ENCODE measurements around the gene PPP1R3A. TPM values are rescaled to one million over a fixed set of nuclear protein-coding genes. Genes with fewer than 3 reads are reported as not detected.

The PPP1R3A gene, protein sequence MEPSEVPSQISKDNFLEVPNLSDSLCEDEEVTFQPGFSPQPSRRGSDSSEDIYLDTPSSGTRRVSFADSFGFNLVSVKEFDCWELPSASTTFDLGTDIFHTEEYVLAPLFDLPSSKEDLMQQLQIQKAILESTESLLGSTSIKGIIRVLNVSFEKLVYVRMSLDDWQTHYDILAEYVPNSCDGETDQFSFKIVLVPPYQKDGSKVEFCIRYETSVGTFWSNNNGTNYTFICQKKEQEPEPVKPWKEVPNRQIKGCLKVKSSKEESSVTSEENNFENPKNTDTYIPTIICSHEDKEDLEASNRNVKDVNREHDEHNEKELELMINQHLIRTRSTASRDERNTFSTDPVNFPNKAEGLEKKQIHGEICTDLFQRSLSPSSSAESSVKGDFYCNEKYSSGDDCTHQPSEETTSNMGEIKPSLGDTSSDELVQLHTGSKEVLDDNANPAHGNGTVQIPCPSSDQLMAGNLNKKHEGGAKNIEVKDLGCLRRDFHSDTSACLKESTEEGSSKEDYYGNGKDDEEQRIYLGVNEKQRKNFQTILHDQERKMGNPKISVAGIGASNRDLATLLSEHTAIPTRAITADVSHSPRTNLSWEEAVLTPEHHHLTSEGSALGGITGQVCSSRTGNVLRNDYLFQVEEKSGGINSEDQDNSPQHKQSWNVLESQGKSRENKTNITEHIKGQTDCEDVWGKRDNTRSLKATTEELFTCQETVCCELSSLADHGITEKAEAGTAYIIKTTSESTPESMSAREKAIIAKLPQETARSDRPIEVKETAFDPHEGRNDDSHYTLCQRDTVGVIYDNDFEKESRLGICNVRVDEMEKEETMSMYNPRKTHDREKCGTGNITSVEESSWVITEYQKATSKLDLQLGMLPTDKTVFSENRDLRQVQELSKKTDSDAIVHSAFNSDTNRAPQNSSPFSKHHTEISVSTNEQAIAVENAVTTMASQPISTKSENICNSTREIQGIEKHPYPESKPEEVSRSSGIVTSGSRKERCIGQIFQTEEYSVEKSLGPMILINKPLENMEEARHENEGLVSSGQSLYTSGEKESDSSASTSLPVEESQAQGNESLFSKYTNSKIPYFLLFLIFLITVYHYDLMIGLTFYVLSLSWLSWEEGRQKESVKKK
- not detected in 2 replicates for polyA plus RNA-seq (2011; rRNA removed)
- not detected in 2 replicates for polyA plus RNA-seq (2012; cell fraction: cytosol; rRNA removed)
- not detected in 2 replicates for polyA plus RNA-seq (2012; cell fraction: nucleus; rRNA removed)
- polyA plus RNA-seq (2017; fragmentation: RNase III; extraction: RNeasy Plus Mini Kit Qiagen cat#74134 plus additional on column Dnase treatment), result not detected in 3 replicates
- not detected in 2 replicates for polyA minus RNA-seq (2011; rRNA and poly(A)+ RNA removed)

DNA sequence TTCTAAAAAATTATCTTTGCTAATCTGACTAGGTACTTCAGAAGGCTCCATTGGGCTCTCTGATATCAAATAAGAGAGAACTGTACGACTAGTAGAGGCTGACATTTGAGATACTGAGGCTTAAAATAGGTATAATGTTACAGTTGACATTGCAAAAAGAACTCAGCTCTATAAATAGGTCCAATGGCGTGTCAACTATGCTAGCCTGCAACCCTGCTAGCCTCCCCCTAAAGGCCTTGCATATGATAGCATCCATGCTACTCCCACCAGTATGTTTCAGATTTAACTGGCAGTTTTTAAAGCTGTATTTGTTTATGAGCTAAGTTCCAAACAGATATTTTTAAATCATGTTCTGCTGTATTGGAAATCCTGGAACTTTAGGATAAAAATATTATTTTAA lies at the start of gene PPP1R3A:
PPP1R3A (minus strand) TSS at position 64 of the 400 bp plus-strand sequence; CDS start at position 51, 13 bp downstream.
- TF ChIP-seq, protein P1, sequence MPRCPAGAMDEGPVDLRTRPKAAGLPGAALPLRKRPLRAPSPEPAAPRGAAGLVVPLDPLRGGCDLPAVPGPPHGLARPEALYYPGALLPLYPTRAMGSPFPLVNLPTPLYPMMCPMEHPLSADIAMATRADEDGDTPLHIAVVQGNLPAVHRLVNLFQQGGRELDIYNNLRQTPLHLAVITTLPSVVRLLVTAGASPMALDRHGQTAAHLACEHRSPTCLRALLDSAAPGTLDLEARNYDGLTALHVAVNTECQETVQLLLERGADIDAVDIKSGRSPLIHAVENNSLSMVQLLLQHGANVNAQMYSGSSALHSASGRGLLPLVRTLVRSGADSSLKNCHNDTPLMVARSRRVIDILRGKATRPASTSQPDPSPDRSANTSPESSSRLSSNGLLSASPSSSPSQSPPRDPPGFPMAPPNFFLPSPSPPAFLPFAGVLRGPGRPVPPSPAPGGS (IDR thresholded peaks at IDR 0.05), result no peak
- TF ChIP-seq BHLHE40 (IDR thresholded peaks at IDR 0.05; ENCODE audit: low read depth, low read length) (no peak), HES2 (IDR thresholded peaks at IDR 0.05) (no peak), JUNB (IDR thresholded peaks at IDR 0.05) (no peak), MAFK (IDR thresholded peaks at IDR 0.05; ENCODE audit: partially characterized antibody) (no peak), KDM1A (IDR thresholded peaks at IDR 0.05; ENCODE audit: low read depth) (no peak), EP300 (IDR thresholded peaks at IDR 0.05) (no peak), HEYL (CRISPR knock-in tag; IDR thresholded peaks at IDR 0.05) (no peak), TP53 (CRISPR knock-in tag; IDR thresholded peaks at IDR 0.05) (no peak), GATA3 (IDR thresholded peaks at IDR 0.05; ENCODE audit: borderline replicate concordance) (no peak), ZSCAN20 (CRISPR knock-in tag; IDR thresholded peaks at IDR 0.05) (no peak), CBX2 (IDR thresholded peaks at IDR 0.05; ENCODE audit: borderline replicate concordance, low read depth) (no peak), CHD4 (IDR thresholded peaks at IDR 0.05; ENCODE audit: borderline replicate concordance) (no peak), CEBPB (IDR thresholded peaks at IDR 0.05) (no peak), MYC (IDR thresholded peaks at IDR 0.05; ENCODE audit: borderline replicate concordance, low read length) (no peak)
- TF ChIP-seq, protein P2, sequence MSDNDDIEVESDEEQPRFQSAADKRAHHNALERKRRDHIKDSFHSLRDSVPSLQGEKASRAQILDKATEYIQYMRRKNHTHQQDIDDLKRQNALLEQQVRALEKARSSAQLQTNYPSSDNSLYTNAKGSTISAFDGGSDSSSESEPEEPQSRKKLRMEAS (IDR thresholded peaks at IDR 0.05), result no peak
- no peak for ATAC-seq
- CTCF ChIA-PET, result no interaction called here
- no peaks in the 10 kb centered on the region for H3K9me3 ChIP-seq
- H3K4me1 ChIP-seq, result no peaks in the 10 kb centered on the region
- DNase-seq (ENCODE audit: low read depth in 1 of 2, low spot score in 1 of 2), result no peak
- WGBS (ENCODE audit: missing lambda C conversion rate), result 2% methylated on average over 2 of the region's 2 CpGs
- H3K4me3 ChIP-seq, result no peak within 1 kb of the TSS
- no peak within 1 kb of the TSS for H3K4me2 ChIP-seq
- FAIRE-seq, result no peak
- POLR2A ChIA-PET, result no interaction called here
- no peak within 1 kb of the TSS for H3K27ac ChIP-seq

DNA sequence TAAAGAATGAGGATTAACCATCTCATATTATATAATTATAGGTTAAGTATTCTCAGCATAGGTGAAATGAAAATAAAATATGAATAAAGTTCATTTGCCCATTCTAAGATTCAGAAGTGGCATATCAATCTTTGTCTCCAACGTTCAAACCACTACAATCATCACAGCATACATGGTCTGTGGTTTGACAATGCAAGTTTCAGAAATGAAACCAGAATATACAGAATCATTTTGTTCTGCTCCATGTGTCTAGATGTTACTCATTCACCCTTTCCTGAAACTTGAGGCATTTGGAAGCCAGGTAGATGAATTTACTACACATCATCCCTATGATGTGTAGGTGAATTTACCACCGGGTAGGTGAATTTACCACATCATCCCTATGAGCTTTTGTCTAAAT lies 44.5 kb upstream of the PPP1R3A start:
- TF ChIP-seq BHLHE40 (IDR thresholded peaks at IDR 0.05; ENCODE audit: low read depth, low read length), result no peak
- no peak for TF ChIP-seq HOXB13 (CRISPR knock-in tag; IDR thresholded peaks at IDR 0.05; ENCODE audit: low read depth)
- TF ChIP-seq, protein P3, sequence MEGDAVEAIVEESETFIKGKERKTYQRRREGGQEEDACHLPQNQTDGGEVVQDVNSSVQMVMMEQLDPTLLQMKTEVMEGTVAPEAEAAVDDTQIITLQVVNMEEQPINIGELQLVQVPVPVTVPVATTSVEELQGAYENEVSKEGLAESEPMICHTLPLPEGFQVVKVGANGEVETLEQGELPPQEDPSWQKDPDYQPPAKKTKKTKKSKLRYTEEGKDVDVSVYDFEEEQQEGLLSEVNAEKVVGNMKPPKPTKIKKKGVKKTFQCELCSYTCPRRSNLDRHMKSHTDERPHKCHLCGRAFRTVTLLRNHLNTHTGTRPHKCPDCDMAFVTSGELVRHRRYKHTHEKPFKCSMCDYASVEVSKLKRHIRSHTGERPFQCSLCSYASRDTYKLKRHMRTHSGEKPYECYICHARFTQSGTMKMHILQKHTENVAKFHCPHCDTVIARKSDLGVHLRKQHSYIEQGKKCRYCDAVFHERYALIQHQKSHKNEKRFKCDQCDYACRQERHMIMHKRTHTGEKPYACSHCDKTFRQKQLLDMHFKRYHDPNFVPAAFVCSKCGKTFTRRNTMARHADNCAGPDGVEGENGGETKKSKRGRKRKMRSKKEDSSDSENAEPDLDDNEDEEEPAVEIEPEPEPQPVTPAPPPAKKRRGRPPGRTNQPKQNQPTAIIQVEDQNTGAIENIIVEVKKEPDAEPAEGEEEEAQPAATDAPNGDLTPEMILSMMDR (IDR thresholded peaks at IDR 0.05), result no peak

More for the DNA sequence above, 44.5 kb upstream of the PPP1R3A start:
- 0% methylated on average over 2 of the region's 2 CpGs for WGBS (ENCODE audit: missing lambda C conversion rate)
- ATAC-seq (no peak), DNase-seq (ENCODE audit: low read depth in 1 of 2, low spot score in 1 of 2) (no peak), FAIRE-seq (no peak)
- peaks cover 3% of the 10 kb centered on the region; the same call in 1 of the 3 replicates for H3K9me3 ChIP-seq
- POLR2A ChIA-PET, result no interaction called here
- no peak overlapping the region for H3K27ac ChIP-seq
- no peaks in the 10 kb centered on the region for H3K4me1 ChIP-seq
- CTCF ChIA-PET, result no interaction called here
- H3K4me3 ChIP-seq, result no peak overlapping the region
- no peak overlapping the region for H3K4me2 ChIP-seq

Measured in A549 (cell line).